ENCODE results near the gene TBC1D4.

The TBC1D4 gene

GRCh38 chr13:75391432-75392100 is 90.4 kb downstream of the TBC1D4 start:
- no peak overlapping the region for H3K4me3 ChIP-seq (ENCODE audit: low read length)
- TF ChIP-seq, protein P1, sequence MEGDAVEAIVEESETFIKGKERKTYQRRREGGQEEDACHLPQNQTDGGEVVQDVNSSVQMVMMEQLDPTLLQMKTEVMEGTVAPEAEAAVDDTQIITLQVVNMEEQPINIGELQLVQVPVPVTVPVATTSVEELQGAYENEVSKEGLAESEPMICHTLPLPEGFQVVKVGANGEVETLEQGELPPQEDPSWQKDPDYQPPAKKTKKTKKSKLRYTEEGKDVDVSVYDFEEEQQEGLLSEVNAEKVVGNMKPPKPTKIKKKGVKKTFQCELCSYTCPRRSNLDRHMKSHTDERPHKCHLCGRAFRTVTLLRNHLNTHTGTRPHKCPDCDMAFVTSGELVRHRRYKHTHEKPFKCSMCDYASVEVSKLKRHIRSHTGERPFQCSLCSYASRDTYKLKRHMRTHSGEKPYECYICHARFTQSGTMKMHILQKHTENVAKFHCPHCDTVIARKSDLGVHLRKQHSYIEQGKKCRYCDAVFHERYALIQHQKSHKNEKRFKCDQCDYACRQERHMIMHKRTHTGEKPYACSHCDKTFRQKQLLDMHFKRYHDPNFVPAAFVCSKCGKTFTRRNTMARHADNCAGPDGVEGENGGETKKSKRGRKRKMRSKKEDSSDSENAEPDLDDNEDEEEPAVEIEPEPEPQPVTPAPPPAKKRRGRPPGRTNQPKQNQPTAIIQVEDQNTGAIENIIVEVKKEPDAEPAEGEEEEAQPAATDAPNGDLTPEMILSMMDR (conservative IDR thresholded peaks at IDR 0.05; ENCODE audit: low read length), result no peak
- no peak for DNase-seq (ENCODE audit: low read depth)

DNA sequence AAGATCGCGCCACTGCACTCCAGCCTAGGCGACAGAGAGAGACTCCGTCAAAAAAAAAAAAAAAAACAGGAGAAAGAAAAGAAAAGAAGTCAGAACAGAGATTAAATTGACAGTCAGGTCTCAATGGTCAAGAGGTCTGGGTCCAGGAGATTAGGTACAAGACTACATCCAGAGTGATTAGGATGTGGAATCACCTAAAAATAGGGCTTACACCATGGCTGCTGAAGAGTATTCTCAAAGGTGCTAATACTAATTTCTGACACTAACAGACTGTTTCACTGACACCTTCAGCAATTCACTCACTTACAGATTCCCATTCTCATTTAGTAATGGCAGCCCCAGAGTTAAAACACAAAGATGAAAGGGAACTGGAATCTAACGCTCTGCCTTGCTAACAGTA is 91.7 kb downstream of the TBC1D4 start:
- DNase-seq (ENCODE audit: low read depth), result no peak
- TF ChIP-seq, protein P1 (conservative IDR thresholded peaks at IDR 0.05; ENCODE audit: low read length), result no peak
- no peak overlapping the region for H3K4me3 ChIP-seq (ENCODE audit: low read length)

DNA sequence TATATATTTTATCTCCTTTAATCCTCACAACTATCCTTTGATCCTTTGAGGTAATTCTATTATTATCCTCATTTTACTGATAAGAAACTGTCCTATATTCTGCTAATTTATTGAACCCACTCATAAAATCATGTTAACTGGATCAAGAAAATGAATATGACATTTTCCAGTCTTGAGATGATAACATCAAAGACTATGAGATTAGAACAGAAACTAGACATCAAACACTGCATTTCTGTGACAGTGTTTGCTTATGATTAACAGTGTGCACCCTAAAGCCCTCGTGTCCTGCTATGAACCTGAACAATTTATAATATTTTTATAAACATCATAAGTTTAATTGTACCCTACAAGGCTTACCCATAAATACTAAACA is 96.3 kb downstream of the TBC1D4 start:
- no peak for DNase-seq (ENCODE audit: low read depth)
- TF ChIP-seq, protein P1 (conservative IDR thresholded peaks at IDR 0.05; ENCODE audit: low read length), result no peak

GRCh38 chr13:75384879-75385707 is 96.9 kb downstream of the TBC1D4 start:
- DNase-seq (ENCODE audit: low read depth), result no peak
- TF ChIP-seq, protein P1 (conservative IDR thresholded peaks at IDR 0.05; ENCODE audit: low read length), result no peak
- no peak overlapping the region for H3K4me3 ChIP-seq (ENCODE audit: low read length)

More for the DNA sequence above, 96.3 kb downstream of the TBC1D4 start:
- no peak overlapping the region for H3K4me3 ChIP-seq (ENCODE audit: low read length)

GRCh38 chr13:75383064-75383715 is 98.8 kb downstream of the TBC1D4 start:
- no peak for DNase-seq (ENCODE audit: low read depth)
- TF ChIP-seq, protein P1 (conservative IDR thresholded peaks at IDR 0.05; ENCODE audit: low read length), result no peak
- no peak overlapping the region for H3K4me3 ChIP-seq (ENCODE audit: low read length)

DNA sequence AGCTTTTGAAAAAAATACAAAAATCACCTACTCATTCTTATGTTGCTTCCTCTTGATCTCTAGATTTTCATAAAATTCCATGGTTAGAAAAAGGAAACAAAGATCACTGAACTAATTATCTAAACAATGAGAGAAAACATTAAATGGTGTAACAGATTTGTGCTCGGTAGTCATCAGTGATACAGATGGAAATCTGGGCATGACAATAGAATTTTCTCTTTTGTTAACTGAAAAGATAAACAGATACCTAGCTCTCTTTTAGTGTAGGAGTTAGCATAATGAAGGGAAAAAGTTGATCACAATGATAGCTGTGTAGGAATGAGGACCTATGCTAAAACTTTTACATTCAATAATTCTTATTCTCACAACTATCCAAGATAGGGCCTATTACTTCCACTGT is 103.7 kb downstream of the TBC1D4 start:
- DNase-seq (ENCODE audit: low read depth), result no peak
- H3K4me3 ChIP-seq (ENCODE audit: low read length), result no peak overlapping the region
- TF ChIP-seq, protein P1 (conservative IDR thresholded peaks at IDR 0.05; ENCODE audit: low read length), result no peak

Data from AG10803 (cell line).